CD14-positive monocyte (primary cell): ENCODE results near the gene MASP1. TPM values are rescaled to one million over a fixed set of nuclear protein-coding genes. Genes with fewer than 3 reads are reported as not detected.

Source experiments
- DNase-seq, 3 donors: peaks; one replicate each; pipeline ENCODE4 v3.0.0-alpha.2; 2011 to 2022
- H2AFZ ChIP-seq: 2 replicates; pipeline ENCODE4 v1.6.0; 2012; ENCODE audit warnings: mild to moderate bottlenecking, low read depth, low read length, inconsistent platforms; ENCODE audit not compliant: insufficient read depth, poor library complexity, severe bottlenecking
- H3K27ac ChIP-seq, 2 donors: 1 replicate in 1 of 2; 2 replicates in 1 of 2; pipeline ENCODE4 v1.5.1; 2012 to 2013; ENCODE audit warnings: low read length in 2 of 2, control low read depth in 1 of 2, inconsistent platforms in 1 of 2, low read depth in 1 of 2, mild to moderate bottlenecking in 1 of 2
- H3K27me3 ChIP-seq, 2 donors: one replicate each; pipeline versions ENCODE4 v1.6.0 to v1.6.1; 2011 to 2013; ENCODE audit warnings: low read length in 2 of 2; ENCODE audit not compliant: control insufficient read depth in 2 of 2, insufficient read depth in 2 of 2
- H3K36me3 ChIP-seq, 2 donors: replicated peaks in 1 of 2; 1 replicate in 1 of 2; 2 replicates in 1 of 2; pipeline versions ENCODE4 v1.5.1 to v1.6.1; 2012 to 2013; ENCODE audit warnings: low read length in 2 of 2, control low read depth in 1 of 2, inconsistent platforms in 1 of 2, mild to moderate bottlenecking in 1 of 2; ENCODE audit not compliant: insufficient read depth in 2 of 2, control insufficient read depth in 1 of 2
- H3K4me1 ChIP-seq, 2 donors: 1 replicate in 1 of 2; 2 replicates in 1 of 2; pipeline versions ENCODE4 v1.5.1 to v1.6.1; 2012 to 2013; ENCODE audit warnings: low read length in 2 of 2, control low read depth in 1 of 2, inconsistent platforms in 1 of 2, mild to moderate bottlenecking in 1 of 2, moderate library complexity in 1 of 2; ENCODE audit not compliant: insufficient read depth in 2 of 2, control insufficient read depth in 1 of 2
- H3K4me2 ChIP-seq: replicated peaks from 2 replicates; pipeline ENCODE3; 2012; ENCODE audit warnings: low read length, moderate library complexity, mild to moderate bottlenecking; ENCODE audit not compliant: poor library complexity, severe bottlenecking; ENCODE audit errors: extremely low read depth
- H3K4me3 ChIP-seq, 3 experiments: fragments of 200-600 bp in 1 of 3; sonication (generic) in 1 of 3; replicated peaks in 1 of 3; 1 replicate in 2 of 3; 2 replicates in 1 of 3; pipeline ENCODE4 v1.5.1; 2011 to 2013; ENCODE audit warnings: low read length in 3 of 3, mild to moderate bottlenecking in 3 of 3, control low read depth in 2 of 3, low read depth in 2 of 3, inconsistent platforms in 1 of 3, moderate library complexity in 1 of 3
- H3K79me2 ChIP-seq: 2 replicates; pipeline ENCODE4 v1.6.0; 2012; ENCODE audit warnings: mild to moderate bottlenecking, control low read depth, inconsistent platforms, low read length, moderate library complexity; ENCODE audit not compliant: insufficient read depth
- H3K9ac ChIP-seq: 2 replicates; pipeline ENCODE4 v1.6.0; 2017; ENCODE audit warnings: low read length, mild to moderate bottlenecking; ENCODE audit not compliant: insufficient read depth, poor library complexity, severe bottlenecking
- H3K9me3 ChIP-seq, 2 donors: replicated peaks in 1 of 2; 1 replicate in 1 of 2; 2 replicates in 1 of 2; pipeline versions ENCODE4 v1.5.1 to v1.6.1; 2012 to 2013; ENCODE audit warnings: low read length in 2 of 2, control low read depth in 1 of 2; ENCODE audit not compliant: control insufficient read depth in 1 of 2, insufficient read depth in 1 of 2
- H4K20me1 ChIP-seq: 2 replicates; pipeline ENCODE4 v1.6.0; 2012; ENCODE audit warnings: mild to moderate bottlenecking, low read length, control low read depth, moderate library complexity; ENCODE audit not compliant: insufficient read depth
- H3K27ac Mint-ChIP-seq, 7 donors: one replicate each; pipeline ENCODE4 v1.8.0; 2020; ENCODE audit warnings: mild to moderate bottlenecking in 7 of 7, mixed read lengths in 7 of 7, moderate library complexity in 6 of 7, inconsistent platforms in 2 of 7
- H3K27me3 Mint-ChIP-seq, 3 donors: one replicate each; pipeline ENCODE4 v1.8.0; 2021 to 2022; ENCODE audit warnings: low read depth in 3 of 3, mild to moderate bottlenecking in 3 of 3, mixed read lengths in 3 of 3, moderate library complexity in 3 of 3, inconsistent platforms in 1 of 3
- H3K36me3 Mint-ChIP-seq, 2 donors: one replicate each; pipeline ENCODE4 v1.8.0; 2020; ENCODE audit warnings: mixed read lengths in 2 of 2, inconsistent platforms in 1 of 2, mild to moderate bottlenecking in 1 of 2
- H3K4me1 Mint-ChIP-seq: one replicate; pipeline ENCODE4 v1.8.0; 2020; ENCODE audit warnings: mild to moderate bottlenecking, mixed read lengths
- H3K4me3 Mint-ChIP-seq, 2 donors: one replicate each; pipeline ENCODE4 v1.8.0; 2020; ENCODE audit warnings: mild to moderate bottlenecking in 2 of 2, mixed read lengths in 2 of 2, moderate library complexity in 1 of 2
- H3K9me3 Mint-ChIP-seq, 7 donors: one replicate each; pipeline ENCODE4 v1.8.0; 2020 to 2022; ENCODE audit warnings: mixed read lengths in 7 of 7, mild to moderate bottlenecking in 6 of 7, moderate library complexity in 6 of 7, inconsistent platforms in 2 of 7
- CTCF ChIP-seq: fragments of 200-600 bp; IDR thresholded peaks from one replicate; pipeline ENCODE4 v1.8.0; 2022; ENCODE audit warnings: antibody characterized with exemption, mild to moderate bottlenecking
- WGBS: methylation state at CpG from one replicate; pipeline ENCODE4 v1.1.5; 2013; ENCODE audit warnings: missing lambda C conversion rate; ENCODE audit not compliant: insufficient coverage; 5-methylcytosine and 5-hydroxymethylcytosine counted together
- intact Hi-C, 2 donors: fragments of 100-400 bp; cut with micrococcal nuclease; formaldehyde crosslinking; loops; one replicate each; pipeline versions ENCODE4 v1.15.0 to v1.15.1; 2023
- polyA plus RNA-seq, 3 donors: library from polyadenylated mRNA; depleted of rRNA in 1 of 3; unstranded in 2 of 3; stranded (reverse) in 1 of 3; fragments of 300-500 nt in 2 of 3; fragments of >200 nt in 1 of 3; fragmentation: Illumina TruSeq in 2 of 3; gene quantifications; 1 replicate in 2 of 3; 2 replicates in 1 of 3; pipeline ENCODE4 v1.2.3, GENCODE V29; 2012 to 2021

The MASP1 gene
- polyA plus RNA-seq, 3 donors, result not detected

DNA sequence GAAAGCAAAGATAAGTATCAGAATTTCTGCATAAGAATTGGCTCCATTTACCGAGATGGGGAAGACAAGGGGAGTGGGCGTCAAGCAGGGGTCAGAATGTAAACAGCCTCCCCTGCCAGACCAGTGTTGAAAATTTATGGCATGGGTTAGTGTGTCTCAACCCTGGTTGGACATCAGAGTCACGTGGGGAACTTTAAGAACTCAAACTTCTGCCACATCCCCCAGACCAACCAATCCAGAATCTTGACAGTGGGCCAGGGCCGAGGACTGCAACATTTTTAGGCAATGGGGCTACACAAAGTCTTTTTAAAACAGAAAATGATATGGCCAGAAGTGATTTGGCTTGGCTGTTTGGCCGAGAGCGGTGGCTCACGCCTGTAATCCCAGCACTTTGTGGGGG is 14.3 kb upstream of the MASP1 start:
- DNase-seq, result no peak
- Mint-ChIP-seq H3K9me3 (peaks cover 0 to 5% (median 1%) of the 10 kb centered on the region in 7 donors), H3K4me3 (no peak overlapping the region), H3K36me3 (no peaks in the 10 kb centered on the region), H3K27me3 (peaks cover 2 to 8% (median 8%) of the 10 kb centered on the region in 3 donors), H3K4me1 (no peaks in the 10 kb centered on the region), H3K27ac (peak overlapping the region in 1 of 7 donors; percentile 5)
- no peak overlapping the region for H3K4me3 ChIP-seq
- H3K4me2 ChIP-seq, result no peak overlapping the region
- H4K20me1 ChIP-seq, result no peaks in the 10 kb centered on the region
- H3K27ac ChIP-seq, result no peak overlapping the region
- H3K9me3 ChIP-seq, result no peaks in the 10 kb centered on the region
- no peak overlapping the region for H3K9ac ChIP-seq
- no peaks in the 10 kb centered on the region for H3K79me2 ChIP-seq
- no peaks in the 10 kb centered on the region for H3K4me1 ChIP-seq
- intact Hi-C loops, result no loop called here
- WGBS, result 98% methylated on average over 4 of the region's 7 CpGs
- no peaks in the 10 kb centered on the region for H3K27me3 ChIP-seq
- no peak for TF ChIP-seq CTCF
- H2AFZ ChIP-seq, result no peak overlapping the region
- no peaks in the 10 kb centered on the region for H3K36me3 ChIP-seq

- TF ChIP-seq CTCF, result no peak
- Histone ChIP-seq H2AFZ (no peak overlapping the region), H4K20me1 (no peaks in the 10 kb centered on the region), H3K4me2 (no peak overlapping the region), H3K27me3 (no peaks in the 10 kb centered on the region), H3K9me3 (no peaks in the 10 kb centered on the region), H3K4me1 (no peaks in the 10 kb centered on the region), H3K36me3 (no peaks in the 10 kb centered on the region), H3K79me2 (no peaks in the 10 kb centered on the region), H3K9ac (no peak overlapping the region), H3K4me3 (no peak overlapping the region), H3K27ac (no peak overlapping the region)
- WGBS, result 100% methylated on average over 1 of the region's 4 CpGs
- H3K27me3 Mint-ChIP-seq, result peaks cover 0 to 6% (median 2%) of the 10 kb centered on the region in 3 donors
- H3K27ac Mint-ChIP-seq, result no peak overlapping the region
- intact Hi-C loops, result no loop called here
- no peaks in the 10 kb centered on the region for H3K36me3 Mint-ChIP-seq
- peaks cover 0 to 5% (median 2%) of the 10 kb centered on the region in 7 donors for H3K9me3 Mint-ChIP-seq
- no peak for DNase-seq
- no peaks in the 10 kb centered on the region for H3K4me1 Mint-ChIP-seq
- no peak overlapping the region for H3K4me3 Mint-ChIP-seq
Observed at GRCh38 chr3:187299611-187300010, 8.1 kb upstream of the MASP1 start.
